Measurements from ENCODE around the gene PDCL3. TPM values are rescaled to one million over a fixed set of nuclear protein-coding genes. Genes with fewer than 3 reads are reported as not detected.

The PDCL3 gene
- total RNA-seq, 1 experiment from 2014 or later = 30.2 TPM

DNA sequence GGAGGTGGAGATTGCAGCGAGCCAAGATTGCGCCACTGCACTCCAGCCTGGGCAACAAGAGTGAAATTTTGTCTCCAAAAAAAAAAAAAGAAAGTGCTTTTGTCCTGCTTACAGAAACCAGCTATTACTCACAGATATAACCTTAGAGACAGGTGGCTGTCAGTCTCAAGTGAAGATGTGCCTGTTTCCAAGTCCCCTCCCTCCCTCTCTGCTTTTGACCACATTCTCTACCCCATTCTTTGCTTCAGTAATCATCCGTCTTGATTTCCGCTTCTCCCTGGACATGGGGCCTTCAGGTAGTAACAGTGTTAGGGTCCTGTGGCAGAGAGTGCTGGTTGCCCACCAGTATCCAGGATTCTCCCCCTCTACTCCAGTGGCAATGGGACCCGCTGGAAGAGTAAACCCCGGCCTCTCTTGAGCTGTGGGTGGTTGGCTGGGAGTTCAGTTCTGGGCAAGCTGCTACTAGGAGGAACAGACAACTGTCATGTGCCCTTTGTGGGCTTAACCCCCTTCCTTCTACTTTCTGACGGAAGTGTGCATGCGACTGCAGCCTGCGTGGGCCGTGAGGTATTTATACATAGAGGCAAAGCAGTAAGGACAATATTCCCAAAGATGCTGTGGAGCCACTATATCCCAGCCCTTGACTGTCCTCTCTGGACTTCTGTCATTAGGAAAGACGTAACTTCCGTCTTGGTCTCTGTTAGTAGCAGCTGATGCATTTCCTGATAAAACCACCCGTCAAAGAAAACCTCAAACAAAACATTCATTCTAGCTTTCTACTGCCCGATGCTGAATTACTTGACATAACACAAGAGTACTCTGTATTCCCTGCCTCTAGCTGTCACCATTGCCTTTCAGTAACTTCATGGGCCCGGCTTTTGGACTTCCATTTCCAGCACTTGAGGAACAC is 17.8 kb downstream of the PDCL3 start:
- H3K27me3 ChIP-seq (replicated peaks) = no peaks in the 10 kb centered on the region

DNA sequence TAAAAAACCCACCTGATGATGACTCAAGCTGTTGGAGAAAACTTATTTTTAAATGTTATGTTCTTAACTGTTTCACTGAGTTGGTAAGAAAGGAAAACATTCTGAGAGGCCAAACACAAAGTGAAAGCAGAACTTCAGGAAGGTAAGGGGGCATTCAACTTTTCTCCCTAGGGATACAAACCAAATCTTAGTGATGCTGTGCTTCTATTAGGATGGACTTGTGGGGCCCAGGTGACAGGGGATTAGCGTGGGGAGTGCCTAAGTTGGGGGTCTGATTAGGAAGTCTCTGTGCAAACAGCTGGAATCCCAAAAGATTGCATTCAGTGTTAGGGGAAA is 18.5 kb downstream of the PDCL3 start:
- no peaks in the 10 kb centered on the region for H3K9me3 ChIP-seq (replicated peaks)
- H3K4me3 ChIP-seq = no peak overlapping the region
- DNase-seq (ENCODE audit: low read depth in 1 of 2, low spot score in 2 of 2) = no peak
- H3K27me3 ChIP-seq (replicated peaks) = no peaks in the 10 kb centered on the region
- no peaks in the 10 kb centered on the region for H3K4me1 ChIP-seq (replicated peaks)
- H3K27ac ChIP-seq = no peak overlapping the region
- H3K36me3 ChIP-seq = peaks cover 5% of the 10 kb centered on the region; the same call in 1 of the 2 replicates

More for the DNA sequence above, 17.8 kb downstream of the PDCL3 start:
- DNase-seq (ENCODE audit: low read depth in 1 of 2, low spot score in 2 of 2) = no peak
- Histone ChIP-seq H3K9me3 (replicated peaks) (no peaks in the 10 kb centered on the region), H3K4me3 (no peak overlapping the region), H3K36me3 (peaks cover 5% of the 10 kb centered on the region; the same call in 1 of the 2 replicates), H3K4me1 (replicated peaks) (no peaks in the 10 kb centered on the region), H3K27ac (no peak overlapping the region)

DNA sequence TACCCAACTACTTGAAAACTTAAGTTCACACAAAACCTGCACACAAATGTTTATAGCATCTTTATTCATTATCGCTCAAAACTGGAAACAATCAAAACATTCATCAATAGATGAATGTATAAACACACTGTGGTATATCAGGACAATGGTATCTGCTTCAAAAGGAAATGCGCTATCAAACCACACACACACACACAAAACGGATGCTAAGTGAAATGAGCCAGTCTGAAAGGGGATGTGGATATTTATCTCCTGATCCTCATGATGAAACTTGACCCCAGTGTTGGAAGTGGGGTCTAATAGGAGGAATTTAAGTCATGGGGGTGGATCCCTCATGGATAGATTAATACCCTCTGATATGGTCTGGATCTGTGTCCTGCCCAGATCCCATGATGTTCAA is 22.0 kb downstream of the PDCL3 start:
- no peaks in the 10 kb centered on the region for H3K9me3 ChIP-seq (replicated peaks)
- DNase-seq (ENCODE audit: low read depth in 1 of 2, low spot score in 2 of 2) = no peak
- H3K4me3 ChIP-seq = no peak overlapping the region
- no peaks in the 10 kb centered on the region; the same call in 1 of the 2 replicates for H3K27me3 ChIP-seq (replicated peaks)
- no peak overlapping the region for H3K27ac ChIP-seq
- no peaks in the 10 kb centered on the region for H3K36me3 ChIP-seq
- H3K4me1 ChIP-seq (replicated peaks) = peaks cover 15% of the 10 kb centered on the region

DNA sequence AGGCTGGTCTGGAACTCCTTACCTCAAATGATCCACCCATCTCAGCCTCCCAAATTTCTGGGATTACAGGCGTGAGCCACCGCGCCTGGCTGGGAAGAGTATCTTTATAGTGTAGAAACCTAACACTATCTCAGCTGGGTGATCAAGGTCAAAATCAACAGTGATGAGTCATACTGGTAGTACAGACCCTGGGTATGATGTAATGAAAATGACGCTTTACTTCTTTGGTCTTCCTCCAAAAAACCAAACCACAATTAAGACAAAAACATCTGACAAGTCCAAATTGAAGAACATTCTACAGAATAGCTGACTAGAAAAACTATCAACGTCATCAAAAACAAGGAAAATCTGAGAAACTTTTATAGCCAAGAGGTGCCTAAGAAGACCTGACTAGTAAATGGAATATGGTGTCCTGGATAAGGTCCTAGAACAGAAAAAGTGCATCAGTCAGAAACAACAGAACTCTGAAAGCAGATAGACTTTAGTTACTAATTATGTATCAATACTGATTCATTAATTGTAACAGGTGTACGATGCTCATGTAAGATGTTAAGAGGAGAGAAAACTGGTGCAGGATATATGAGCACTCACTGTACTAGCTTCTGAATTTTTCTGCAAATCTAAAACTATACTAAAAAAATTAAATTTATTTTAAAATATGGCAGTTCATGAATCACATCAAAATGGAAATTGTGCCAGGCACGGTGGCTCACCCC is 25.4 kb downstream of the PDCL3 start:
- Histone ChIP-seq H3K27ac (no peak overlapping the region), H3K36me3 (no peaks in the 10 kb centered on the region), H3K4me1 (replicated peaks) (peaks cover 20% of the 10 kb centered on the region), H3K4me3 (no peak overlapping the region), H3K9me3 (replicated peaks) (no peaks in the 10 kb centered on the region), H3K27me3 (replicated peaks) (no peaks in the 10 kb centered on the region; the same call in 1 of the 2 replicates)
- peak in 1 of 2 experiments; percentile 27 for DNase-seq (ENCODE audit: low read depth in 1 of 2, low spot score in 2 of 2)

DNA sequence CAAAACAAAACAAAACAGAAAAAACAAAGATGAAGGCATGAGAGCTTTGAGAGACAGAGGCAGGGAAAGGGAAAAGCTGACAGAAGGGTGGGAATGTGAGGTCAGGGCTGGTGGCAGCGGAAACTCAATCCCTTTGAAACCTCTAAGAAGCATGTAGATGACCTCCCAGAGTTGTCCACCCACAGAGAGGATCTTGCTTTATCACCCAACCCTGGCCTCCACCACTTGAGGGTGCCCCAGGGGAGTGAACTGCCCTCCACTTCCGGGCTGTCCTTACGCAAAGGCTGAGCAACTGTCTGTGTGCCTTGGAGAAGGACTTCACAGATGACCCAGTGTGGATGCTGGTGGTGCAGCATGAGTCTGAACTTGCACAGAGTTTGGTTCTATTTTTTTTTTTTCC is 26.7 kb downstream of the PDCL3 start:
- Histone ChIP-seq H3K4me3 (no peak overlapping the region), H3K4me1 (replicated peaks) (peaks cover 20% of the 10 kb centered on the region), H3K27ac (no peak overlapping the region), H3K9me3 (replicated peaks) (no peaks in the 10 kb centered on the region), H3K27me3 (replicated peaks) (no peaks in the 10 kb centered on the region; the same call in none of the 2 replicates), H3K36me3 (no peaks in the 10 kb centered on the region)
- DNase-seq (ENCODE audit: low read depth in 1 of 2, low spot score in 2 of 2) = no peak

DNA sequence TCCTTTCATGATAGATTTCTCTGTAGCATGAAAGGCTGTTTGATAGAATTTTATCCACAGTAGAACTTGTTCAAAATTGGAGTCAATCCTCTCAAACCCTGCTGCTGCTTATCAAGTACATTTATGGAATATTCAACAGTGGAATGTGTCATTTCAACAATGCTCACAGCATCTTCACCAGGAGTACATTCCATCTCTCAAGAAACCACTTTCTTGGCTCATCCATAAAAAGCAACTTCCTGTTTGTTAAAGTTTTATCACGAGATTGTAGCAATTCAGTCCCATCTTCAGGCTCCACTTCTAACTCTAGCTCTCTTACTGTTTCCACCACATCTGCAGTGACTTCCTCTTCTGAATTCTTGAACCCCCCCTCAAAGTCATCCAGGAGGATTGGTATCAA is 29.4 kb downstream of the PDCL3 start:
- H3K4me3 ChIP-seq = no peak overlapping the region
- H3K4me1 ChIP-seq (replicated peaks) = peaks cover 13% of the 10 kb centered on the region
- no peaks in the 10 kb centered on the region for H3K9me3 ChIP-seq (replicated peaks)
- H3K27me3 ChIP-seq (replicated peaks) = no peaks in the 10 kb centered on the region; the same call in none of the 2 replicates
- no peak for DNase-seq (ENCODE audit: low read depth in 1 of 2, low spot score in 2 of 2)
- H3K36me3 ChIP-seq = no peaks in the 10 kb centered on the region
- no peak overlapping the region for H3K27ac ChIP-seq

DNA sequence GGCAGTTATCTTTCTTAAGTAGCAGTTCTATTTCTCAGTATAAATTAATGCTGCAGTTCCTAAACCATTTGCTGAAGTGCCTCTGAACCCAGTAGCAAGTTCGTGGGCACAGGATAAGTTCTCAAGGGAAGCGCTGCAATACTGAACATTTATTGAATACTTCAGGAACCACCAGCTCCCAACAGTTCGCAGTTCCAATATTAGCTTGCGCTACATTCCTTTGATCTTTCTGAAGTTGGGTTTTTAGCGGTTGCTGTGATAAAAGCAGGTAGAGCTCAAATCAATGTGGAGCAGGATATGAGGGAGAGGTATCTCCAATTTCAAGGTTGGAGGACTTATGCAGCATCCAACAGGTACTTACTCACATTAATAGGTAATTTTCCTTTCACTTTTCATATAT is 33.7 kb downstream of the PDCL3 start:
- no peak overlapping the region for H3K4me3 ChIP-seq
- H3K36me3 ChIP-seq = no peaks in the 10 kb centered on the region
- H3K27me3 ChIP-seq (replicated peaks) = no peaks in the 10 kb centered on the region; the same call in 1 of the 2 replicates
- no peak for DNase-seq (ENCODE audit: low read depth in 1 of 2, low spot score in 2 of 2)
- H3K4me1 ChIP-seq (replicated peaks) = peaks cover 14% of the 10 kb centered on the region
- no peak overlapping the region for H3K27ac ChIP-seq
- H3K9me3 ChIP-seq (replicated peaks) = no peaks in the 10 kb centered on the region

DNA sequence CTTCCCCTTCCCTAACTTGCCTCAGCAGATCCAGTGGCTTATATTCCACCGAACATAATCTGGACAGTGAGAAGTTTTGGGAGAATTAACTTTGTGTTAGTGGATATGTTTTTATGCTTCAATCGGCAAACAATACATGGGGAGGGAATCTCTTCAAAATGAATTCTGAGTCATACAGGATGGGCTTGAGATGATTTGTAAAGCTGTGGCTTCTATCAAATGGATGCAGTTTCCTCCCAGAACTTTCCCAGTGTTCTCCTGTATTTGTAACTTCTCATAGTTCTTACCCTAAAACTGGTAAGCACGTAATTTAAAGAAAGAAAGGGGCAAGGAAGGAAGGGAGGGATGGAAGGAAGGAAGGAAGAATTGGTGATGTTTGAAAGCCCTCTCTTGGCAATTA is 36.8 kb downstream of the PDCL3 start:
- Histone ChIP-seq H3K27me3 (replicated peaks) (no peaks in the 10 kb centered on the region; the same call in 1 of the 2 replicates), H3K36me3 (no peaks in the 10 kb centered on the region), H3K4me3 (no peak overlapping the region), H3K4me1 (replicated peaks) (peaks cover 22% of the 10 kb centered on the region), H3K27ac (no peak overlapping the region), H3K9me3 (replicated peaks) (no peaks in the 10 kb centered on the region)
- no peak for DNase-seq (ENCODE audit: low read depth in 1 of 2, low spot score in 2 of 2)

DNA sequence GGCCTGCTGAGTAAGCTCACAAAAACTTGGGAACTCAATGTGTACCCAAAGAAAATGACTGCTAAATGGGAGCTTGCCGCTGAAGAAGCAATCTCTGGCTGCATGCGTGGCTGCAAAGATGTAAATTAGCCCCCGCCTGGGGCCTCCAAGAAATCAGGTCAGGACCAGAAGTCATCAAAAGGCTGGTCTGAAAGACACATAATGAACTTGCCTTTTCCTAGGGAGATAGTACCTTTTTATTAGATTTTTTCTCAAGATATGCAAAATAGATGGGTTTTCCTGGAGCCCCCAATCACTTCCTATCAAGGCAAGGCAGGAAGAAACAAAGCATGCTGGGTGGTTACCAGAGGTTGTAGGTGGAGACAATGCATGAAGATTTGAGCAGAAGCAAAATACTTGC is 38.9 kb downstream of the PDCL3 start:
- no peak overlapping the region for H3K27ac ChIP-seq

DNA sequence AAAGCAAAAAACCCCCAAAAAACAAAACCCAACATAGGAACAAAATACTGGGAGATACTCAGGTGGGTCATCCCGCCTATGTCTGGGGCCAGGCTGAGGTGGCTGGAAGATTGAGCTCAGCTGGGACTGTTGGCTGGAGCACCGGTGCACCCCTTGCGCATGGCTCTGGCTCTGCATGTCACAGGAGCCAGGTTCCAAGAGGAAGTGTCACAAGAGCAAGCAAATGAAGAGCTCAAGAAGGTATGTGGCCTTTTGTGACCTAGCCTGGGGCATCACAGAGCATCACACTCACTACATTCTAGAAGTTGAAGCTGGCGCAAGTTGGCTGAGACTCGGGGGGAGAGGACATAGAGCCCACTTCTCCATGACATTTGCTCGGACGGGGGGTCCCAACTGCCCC is 40.6 kb downstream of the PDCL3 start:
- no peaks in the 10 kb centered on the region for H3K9me3 ChIP-seq (replicated peaks)
- no peak overlapping the region for H3K4me3 ChIP-seq
- H3K27ac ChIP-seq = peak overlapping the region; percentile 72; the same call in 1 of the 2 replicates
- DNase-seq (ENCODE audit: low read depth in 1 of 2, low spot score in 2 of 2) = no peak
- peaks cover 25% of the 10 kb centered on the region for H3K4me1 ChIP-seq (replicated peaks)
- no peaks in the 10 kb centered on the region for H3K27me3 ChIP-seq (replicated peaks)
- H3K36me3 ChIP-seq = no peaks in the 10 kb centered on the region

More for the DNA sequence above, 38.9 kb downstream of the PDCL3 start:
- no peak for DNase-seq (ENCODE audit: low read depth in 1 of 2, low spot score in 2 of 2)
- Histone ChIP-seq H3K27me3 (replicated peaks) (no peaks in the 10 kb centered on the region), H3K4me1 (replicated peaks) (peaks cover 25% of the 10 kb centered on the region), H3K4me3 (no peak overlapping the region), H3K9me3 (replicated peaks) (no peaks in the 10 kb centered on the region), H3K36me3 (no peaks in the 10 kb centered on the region)

DNA sequence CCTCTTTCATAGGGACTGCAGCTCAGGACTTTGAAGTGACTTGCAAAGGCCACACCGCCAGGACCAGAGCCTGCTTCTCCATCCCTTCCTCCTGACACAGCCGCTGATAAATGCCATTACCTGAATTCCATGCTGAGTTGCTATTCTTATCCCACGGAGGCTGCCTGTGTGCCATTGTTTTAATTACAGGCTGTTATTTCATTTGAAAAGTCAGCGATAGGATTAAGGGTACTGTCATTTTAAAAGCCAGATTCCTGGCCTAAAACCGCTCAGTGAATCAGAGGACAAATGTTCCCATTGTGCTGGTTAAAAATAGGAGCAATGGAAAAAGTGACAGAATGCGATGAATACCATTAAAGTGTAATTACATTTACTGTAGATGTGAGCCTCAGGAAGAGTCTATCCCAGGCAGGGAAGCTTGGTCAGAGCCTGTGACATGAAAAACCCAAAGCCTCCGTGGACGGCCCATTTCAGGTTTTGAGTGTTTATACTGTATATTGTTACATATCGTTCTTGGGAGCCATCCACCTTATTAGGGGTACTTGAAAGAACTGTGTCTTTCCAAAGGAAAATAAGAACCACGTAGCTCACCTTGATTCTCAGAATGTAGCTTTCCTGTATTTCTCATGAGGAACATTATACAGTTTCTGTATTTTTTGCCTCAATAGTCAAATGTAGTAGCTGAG is 41.3 kb downstream of the PDCL3 start:
- Histone ChIP-seq H3K9me3 (replicated peaks) (no peaks in the 10 kb centered on the region), H3K27me3 (replicated peaks) (no peaks in the 10 kb centered on the region), H3K4me3 (no peak overlapping the region), H3K4me1 (replicated peaks) (peaks cover 25% of the 10 kb centered on the region), H3K36me3 (no peaks in the 10 kb centered on the region), H3K27ac (peak overlapping the region; percentile 72)
- peak in 1 of 2 experiments; percentile 64 for DNase-seq (ENCODE audit: low read depth in 1 of 2, low spot score in 2 of 2)

DNA sequence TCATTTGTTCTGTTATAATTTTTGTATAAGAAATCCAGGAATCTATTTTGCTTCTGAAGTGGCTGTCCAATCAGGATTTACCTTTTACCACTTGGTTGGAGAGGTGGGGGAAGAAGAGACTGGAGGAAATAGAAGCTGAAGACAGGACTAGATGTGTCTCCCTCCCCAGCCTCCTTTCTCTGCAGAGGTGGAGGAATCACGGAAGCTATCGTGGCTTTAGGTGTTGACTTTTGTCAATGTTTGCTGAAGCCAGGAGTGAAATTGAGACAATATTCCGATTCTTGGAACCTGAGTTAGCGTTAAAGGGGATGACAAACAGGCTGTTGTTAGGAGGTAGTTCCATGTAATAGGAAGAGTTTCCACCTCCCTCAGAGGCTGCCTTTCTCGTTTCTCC is 43.5 kb downstream of the PDCL3 start:
- DNase-seq (ENCODE audit: low read depth in 1 of 2, low spot score in 2 of 2) = no peak
- no peaks in the 10 kb centered on the region for H3K9me3 ChIP-seq (replicated peaks)
- H3K27ac ChIP-seq = no peak overlapping the region
- peaks cover 16% of the 10 kb centered on the region for H3K4me1 ChIP-seq (replicated peaks)
- H3K36me3 ChIP-seq = no peaks in the 10 kb centered on the region
- H3K4me3 ChIP-seq = no peak overlapping the region
- H3K27me3 ChIP-seq (replicated peaks) = no peaks in the 10 kb centered on the region

DNA sequence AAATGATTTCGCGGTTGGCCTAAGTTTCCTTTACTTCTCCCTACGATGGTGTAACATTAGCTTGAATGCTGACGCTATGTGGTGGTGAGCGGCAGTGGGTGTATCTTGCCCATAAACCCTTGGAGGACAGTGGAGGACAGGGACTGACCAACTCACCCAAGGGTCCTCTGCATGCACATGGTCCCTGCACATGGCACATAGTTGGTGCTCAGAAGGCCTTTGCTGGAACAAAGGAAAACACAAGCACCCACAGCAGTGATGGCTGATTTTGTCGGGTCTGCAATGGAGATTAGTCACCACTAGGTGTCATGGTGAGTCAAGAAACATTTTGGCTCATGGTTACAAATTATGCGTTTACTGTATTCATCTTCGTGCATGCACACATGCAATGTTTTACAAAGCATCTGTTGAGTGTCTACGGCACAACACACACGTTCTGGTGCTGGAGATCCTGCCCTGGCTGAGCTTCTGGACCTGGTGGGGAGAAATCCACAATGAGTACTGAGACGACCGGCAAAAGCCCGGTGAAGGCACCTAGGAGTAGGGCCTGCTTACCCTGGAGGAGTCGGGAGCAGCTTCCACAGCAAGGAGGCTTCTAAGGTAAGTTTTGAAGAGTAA is 44.0 kb downstream of the PDCL3 start:
- Histone ChIP-seq H3K4me1 (replicated peaks) (peaks cover 16% of the 10 kb centered on the region), H3K4me3 (no peak overlapping the region), H3K36me3 (no peaks in the 10 kb centered on the region), H3K9me3 (replicated peaks) (no peaks in the 10 kb centered on the region), H3K27ac (no peak overlapping the region), H3K27me3 (replicated peaks) (no peaks in the 10 kb centered on the region)
- peak in 1 of 2 experiments; percentile 32 for DNase-seq (ENCODE audit: low read depth in 1 of 2, low spot score in 2 of 2)
